GM18502 (cell line): ENCODE results near the gene GJB2.

Experiments
- ATAC-seq: cut with Tn5 transposase; IDR thresholded peaks from one replicate; pipeline ENCODE4 v1.9.1; 2021; ENCODE audit warnings: mild to moderate bottlenecking; ENCODE audit not compliant: unreplicated experiment, poor library complexity

Gene GJB2

GRCh38 chr13:20192836-20193161 is at the start of gene GJB2:
TSS of gene GJB2 (minus strand) at chr13:20192938. CDS start at chr13:20189581, 3,357 bp downstream.
- no peak for ATAC-seq

GRCh38 chr13:20241593-20241992 is 48.9 kb upstream of the GJB2 start:
- no peak for ATAC-seq

DNA sequence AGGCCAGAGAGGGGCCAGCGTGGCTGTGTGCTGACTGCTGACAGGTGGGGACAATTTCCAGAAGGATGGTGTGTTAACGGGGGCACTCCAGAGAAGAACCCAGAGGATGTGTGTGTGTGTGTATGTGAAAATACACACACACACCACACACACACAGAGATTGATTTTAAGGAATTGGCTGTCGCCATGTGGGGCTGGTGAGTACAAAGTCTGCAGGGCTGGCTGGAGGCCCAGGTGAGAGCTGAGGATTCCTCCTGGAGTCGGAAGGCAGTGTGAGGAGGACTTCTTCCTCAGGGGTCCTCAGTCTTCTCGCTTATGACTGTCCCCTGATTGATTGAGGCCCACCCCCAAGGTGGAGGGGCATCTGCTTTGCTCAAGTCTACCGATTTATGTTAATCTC is 47.0 kb upstream of the GJB2 start:
- ATAC-seq, result no peak

- no peak for ATAC-seq
Measured at GRCh38 chr13:20232556-20233277, 40.0 kb upstream of the GJB2 start.

DNA sequence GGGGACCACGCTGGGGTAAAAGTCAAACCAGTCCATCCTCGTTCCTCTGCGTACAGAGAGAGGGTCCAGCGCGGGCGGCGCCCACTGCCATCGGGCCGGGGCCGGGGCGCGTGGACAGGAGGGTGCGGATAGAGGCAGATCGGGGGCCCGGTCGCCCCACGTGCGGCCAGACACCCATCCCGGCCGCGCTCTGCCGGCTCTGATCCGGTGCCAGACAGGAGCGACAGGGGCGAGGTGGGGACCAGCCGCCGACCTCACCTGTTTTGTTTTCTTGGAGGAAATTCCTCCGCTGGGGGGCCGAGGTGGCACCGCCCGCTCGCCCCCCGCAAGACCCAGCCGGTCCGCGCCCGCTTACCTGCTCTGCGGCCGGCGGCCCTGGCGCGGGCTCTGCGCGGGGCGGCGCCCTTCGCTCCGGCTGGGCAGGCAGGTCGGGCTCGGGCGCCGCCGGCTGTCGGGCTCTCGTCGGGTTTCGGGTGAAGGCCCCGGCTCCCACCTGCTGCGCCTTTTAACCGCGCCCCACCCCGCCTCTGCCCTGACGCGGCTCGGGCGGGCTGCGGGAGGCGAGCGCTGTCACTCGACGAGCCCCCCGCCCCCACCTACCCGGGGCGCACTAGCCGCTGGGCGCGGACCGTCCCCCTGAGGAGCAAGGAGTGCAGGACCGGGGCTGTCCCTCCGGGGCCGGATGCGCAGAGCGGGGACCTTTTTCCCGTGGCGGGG is 39.3 kb upstream of the GJB2 start, which contains the start of gene GJB6:
Gene GJB6, minus strand, starts transcription at position 481 of the 717 bp plus-strand sequence. CDS start 8,839 bp downstream, outside the sequence.
- no peak for ATAC-seq

- no peak for ATAC-seq
Measured at GRCh38 chr13:20230913-20231838, 38.4 kb upstream of the GJB2 start.

DNA sequence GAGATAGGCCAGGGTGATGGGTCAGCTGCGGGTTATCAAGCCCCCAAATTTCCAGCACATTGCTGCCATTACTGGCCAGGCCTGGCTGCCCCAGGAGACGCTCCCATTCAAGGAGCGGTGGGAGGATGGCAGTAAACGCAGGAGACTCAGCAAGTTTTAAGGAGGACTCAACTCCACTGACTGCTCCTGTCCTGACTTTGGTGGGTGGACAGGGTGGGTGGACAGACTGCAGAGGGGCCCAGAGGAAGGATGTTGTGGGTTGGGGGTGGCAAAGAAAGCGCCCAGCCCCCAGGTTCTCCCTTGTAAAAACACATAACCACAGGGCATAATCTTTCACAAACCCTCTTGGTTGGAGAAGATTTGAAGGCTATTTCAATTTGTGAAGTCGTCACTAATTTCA is 35.0 kb upstream of the GJB2 start:
- no peak for ATAC-seq

GRCh38 chr13:20227288-20227687 is 34.5 kb upstream of the GJB2 start:
- no peak for ATAC-seq

DNA sequence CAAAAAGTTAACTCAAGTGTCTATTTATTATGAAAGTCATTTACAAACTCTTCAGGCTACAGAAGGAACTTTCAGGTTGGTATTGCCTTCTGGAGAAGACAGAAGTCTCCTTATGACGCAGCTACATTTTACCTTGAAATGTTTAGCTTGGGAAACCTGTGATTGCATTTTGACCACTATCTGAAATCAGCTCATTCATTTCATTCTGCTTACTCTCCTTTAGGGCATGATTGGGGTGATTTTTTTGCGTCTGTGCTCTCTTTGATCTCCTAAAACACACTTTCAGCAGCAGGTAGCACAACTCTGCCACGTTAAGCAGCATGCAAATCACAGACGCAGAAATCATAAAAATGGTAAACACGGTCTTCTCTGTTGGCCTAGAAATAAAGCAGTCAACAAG is 29.8 kb upstream of the GJB2 start:
- no peak for ATAC-seq

GRCh38 chr13:20221772-20222171 is 29.0 kb upstream of the GJB2 start:
- ATAC-seq, result no peak

DNA sequence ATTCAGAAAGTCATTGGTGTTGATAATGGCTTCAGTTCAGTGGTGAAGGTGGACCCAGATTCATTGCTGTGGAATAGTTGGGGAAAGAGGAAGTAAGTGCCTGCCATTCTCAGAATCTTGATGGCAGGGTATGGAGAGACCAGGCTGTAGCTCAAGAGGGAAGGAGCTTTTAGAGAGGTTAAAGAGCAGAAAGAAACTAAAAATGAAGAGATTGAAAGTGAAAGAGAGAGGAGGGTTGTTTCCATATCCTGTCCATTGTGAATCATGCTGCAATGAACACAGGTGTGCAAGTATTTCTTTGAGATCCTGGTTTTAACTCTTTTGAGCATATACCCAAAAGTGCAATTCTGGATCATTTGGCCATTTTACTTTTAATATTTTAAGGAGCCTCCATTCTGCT is 26.8 kb upstream of the GJB2 start:
- peak; percentile 93 for ATAC-seq

DNA sequence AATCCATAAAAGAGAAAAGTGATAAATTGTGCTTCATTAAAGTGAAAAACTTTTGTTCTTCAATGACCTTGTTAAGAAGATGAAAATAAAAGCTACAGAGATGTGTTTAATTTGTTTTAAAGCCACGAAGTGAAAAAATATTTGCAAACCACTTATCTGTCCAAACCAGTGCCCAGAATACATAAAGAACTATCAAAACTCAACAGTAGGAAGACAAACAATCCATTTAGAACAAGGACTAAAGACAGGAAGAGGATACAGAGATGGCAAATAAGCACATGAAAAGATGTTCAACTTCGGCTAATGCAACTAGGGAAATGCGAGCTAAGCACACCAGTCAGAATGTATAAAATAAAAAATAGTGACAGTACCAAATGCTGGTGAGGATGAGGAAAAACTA is 24.4 kb upstream of the GJB2 start:
- ATAC-seq, result no peak

GRCh38 chr13:20209948-20210347 is 17.2 kb upstream of the GJB2 start:
- no peak for ATAC-seq

DNA sequence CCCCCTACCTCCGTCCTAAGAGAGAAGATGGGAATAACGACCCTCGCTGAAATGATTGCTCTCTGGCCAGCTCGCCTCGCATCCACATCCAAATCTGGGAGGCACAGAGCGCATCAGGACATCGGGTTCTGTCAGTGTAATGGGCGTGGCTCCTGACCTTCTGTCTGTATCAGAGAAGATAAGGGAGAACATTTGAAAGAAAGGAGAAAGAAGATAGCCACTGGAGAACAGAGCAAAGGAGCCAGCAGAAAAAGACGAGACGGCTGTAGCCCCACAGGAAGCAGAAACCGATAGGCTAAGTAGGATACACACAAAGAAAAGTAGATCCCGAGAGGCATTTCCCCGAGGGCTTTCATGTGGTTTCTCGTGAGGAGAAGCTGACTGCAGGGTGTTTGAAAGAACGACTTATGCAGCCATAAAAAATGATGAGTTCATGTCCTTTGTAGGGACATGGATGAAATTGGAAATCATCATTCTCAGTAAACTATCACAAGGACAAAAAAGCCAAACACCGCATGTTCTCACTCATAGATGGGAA is 14.0 kb upstream of the GJB2 start:
- no peak for ATAC-seq

DNA sequence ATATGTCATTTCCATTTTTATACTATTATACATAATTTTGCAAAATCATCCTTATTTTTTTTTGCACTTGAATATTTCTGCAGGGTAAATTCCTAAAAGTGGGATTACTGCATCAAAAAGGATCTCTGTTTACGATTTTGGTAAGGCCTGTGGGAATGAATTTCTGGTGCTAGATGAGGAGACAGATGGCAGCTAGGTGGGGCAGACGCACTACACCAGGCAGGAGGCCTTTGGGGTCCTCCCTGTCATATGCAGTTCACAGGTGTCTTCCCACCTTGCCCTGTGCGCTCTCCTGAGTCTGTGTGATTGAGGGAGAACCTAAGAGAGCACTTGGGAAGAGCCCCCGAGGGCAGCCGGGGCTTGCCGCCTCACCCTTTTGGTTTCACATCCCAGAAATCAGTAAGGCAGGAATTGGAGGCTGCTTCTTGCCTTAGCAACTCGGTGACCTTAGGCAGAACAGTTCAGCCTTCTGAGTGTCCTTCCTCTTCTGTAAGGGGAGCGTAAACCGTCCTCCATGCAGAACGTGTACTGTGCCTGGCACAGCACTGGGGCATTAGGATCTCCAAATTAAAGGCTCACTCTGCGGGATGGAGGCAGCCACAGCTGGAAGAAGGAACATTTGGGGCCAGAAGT is 13.4 kb upstream of the GJB2 start:
- no peak for ATAC-seq

- no peak for ATAC-seq
Measured at GRCh38 chr13:20198781-20199180, 6.0 kb upstream of the GJB2 start.

DNA sequence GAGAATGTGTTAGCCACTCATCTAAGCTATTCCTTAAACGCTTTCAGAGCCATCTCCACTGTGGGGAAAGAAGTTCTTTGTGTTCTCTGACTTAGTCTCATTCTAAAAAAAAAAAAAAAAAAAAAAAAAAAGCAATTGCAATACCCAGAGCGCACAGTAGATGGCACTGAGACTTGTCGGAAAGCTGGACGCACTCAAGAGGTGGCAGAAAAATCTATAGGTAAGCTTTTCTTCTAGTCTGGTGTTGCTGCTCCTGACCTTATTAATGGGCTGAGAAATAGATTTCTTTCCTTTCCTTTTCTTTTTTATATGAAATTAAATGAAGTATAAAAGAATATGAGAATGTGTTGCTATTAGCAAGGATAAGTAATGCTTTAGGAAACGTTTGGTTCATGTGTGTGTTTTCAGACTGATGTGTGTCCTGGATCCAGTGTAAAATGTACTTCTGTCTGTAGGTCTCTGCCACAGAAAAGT is 4.7 kb upstream of the GJB2 start:
- ATAC-seq, result peak; percentile 39

- ATAC-seq, result no peak
Measured at GRCh38 chr13:20195801-20196200, 3.1 kb upstream of the GJB2 start.

DNA sequence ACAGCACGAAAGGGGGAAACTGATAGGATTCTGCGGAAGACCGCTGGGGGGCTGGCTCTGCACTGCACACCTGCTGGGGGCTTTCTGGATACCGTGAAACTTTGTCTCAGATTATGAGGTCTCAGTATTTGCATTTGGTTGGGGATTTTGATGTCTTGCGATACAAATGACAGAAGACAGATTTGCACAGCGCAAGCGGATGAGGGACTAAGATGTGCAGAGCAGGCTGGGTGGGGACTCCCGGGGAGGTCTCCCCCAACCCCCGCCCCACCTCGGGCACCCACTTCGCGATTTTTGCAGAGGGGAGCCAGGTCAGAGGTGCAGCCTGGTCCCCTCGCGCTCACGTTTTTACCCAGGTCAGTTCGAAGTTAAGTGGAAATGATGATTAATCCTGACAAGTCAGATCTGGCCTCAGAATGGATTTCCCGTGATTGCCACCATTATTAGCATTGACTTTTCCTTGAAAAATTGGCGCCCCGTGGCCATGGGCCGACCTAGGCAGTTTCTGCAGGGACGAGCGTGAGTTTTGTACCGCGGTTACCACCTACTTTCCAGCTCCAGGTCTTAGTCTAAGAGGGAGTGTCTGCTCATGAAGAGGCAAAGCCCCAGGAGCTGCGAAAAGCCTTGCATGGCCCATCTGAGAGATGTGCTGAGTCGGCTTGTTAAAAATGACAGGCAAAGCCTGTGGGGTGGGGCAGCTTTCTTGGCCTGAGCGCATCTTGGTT is 1.3 kb upstream of the GJB2 start:
- no peak for ATAC-seq
